Measurements from ENCODE around the gene SGPP1.

DNA sequence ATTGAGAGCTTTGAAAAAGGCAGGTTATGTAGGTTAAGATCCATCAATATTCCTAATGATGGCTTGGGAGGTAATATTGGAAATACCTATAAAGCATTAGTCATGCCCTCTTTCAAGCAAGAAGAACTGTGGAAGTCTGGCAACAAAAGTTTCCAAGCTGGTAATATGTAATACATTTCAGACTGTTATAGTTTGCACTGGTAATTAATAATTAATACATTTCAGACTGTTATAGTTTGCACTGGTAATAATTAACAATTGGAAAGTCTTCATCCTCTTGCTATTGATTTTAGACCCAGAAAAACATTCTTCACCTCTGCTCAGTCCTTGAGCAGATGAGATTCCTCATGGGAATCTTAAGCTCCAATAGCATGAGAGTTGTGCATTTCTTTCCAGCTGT is 57.2 kb downstream of the SGPP1 start:
- TF ChIP-seq, protein P1, sequence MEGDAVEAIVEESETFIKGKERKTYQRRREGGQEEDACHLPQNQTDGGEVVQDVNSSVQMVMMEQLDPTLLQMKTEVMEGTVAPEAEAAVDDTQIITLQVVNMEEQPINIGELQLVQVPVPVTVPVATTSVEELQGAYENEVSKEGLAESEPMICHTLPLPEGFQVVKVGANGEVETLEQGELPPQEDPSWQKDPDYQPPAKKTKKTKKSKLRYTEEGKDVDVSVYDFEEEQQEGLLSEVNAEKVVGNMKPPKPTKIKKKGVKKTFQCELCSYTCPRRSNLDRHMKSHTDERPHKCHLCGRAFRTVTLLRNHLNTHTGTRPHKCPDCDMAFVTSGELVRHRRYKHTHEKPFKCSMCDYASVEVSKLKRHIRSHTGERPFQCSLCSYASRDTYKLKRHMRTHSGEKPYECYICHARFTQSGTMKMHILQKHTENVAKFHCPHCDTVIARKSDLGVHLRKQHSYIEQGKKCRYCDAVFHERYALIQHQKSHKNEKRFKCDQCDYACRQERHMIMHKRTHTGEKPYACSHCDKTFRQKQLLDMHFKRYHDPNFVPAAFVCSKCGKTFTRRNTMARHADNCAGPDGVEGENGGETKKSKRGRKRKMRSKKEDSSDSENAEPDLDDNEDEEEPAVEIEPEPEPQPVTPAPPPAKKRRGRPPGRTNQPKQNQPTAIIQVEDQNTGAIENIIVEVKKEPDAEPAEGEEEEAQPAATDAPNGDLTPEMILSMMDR (IDR thresholded peaks at IDR 0.05): no peak
- TF ChIP-seq POLR2A (IDR thresholded peaks at IDR 0.05): no peak
